ENCODE data around the gene IGF2.

DNA sequence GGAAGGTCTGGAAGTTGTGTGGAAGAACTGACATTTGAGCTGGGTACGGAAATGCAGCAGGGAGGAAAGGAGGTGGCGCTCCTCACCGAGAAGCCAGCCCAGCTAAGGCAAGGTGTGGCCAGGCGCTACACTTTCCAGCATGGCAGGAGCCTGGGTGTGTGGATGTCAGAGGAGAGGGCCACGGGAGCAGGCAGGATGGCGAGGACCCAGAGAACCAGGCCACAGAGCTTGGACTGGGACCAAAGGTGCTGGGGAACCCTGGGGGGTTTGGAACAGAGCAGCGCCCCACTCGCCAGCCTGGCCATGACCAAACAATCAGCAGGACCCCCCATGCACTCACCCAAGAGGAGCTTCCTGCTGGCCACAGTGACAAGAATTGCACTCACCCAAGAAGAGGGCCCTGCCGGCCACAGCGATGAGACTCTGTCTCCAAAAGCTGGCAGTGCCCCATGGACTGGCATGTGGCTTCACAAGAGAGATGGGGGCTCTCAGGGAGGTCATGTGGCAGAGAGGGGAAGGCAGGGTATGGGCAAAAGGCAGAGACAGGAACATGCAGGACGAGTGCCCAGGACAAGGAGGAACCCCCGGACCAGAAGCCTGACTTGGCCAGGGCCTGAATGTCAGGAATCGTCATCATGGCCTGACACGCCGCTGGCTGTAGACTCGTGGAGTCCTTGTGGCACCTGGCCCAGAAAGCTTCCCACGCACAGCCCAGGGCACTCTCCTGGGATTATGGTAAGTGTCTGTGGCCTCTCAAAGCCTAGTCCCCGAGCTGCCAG is 45.4 kb downstream of the IGF2 start:
- TF ChIP-seq, protein P1, sequence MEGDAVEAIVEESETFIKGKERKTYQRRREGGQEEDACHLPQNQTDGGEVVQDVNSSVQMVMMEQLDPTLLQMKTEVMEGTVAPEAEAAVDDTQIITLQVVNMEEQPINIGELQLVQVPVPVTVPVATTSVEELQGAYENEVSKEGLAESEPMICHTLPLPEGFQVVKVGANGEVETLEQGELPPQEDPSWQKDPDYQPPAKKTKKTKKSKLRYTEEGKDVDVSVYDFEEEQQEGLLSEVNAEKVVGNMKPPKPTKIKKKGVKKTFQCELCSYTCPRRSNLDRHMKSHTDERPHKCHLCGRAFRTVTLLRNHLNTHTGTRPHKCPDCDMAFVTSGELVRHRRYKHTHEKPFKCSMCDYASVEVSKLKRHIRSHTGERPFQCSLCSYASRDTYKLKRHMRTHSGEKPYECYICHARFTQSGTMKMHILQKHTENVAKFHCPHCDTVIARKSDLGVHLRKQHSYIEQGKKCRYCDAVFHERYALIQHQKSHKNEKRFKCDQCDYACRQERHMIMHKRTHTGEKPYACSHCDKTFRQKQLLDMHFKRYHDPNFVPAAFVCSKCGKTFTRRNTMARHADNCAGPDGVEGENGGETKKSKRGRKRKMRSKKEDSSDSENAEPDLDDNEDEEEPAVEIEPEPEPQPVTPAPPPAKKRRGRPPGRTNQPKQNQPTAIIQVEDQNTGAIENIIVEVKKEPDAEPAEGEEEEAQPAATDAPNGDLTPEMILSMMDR (IDR thresholded peaks at IDR 0.05): no peak
- no peak for TF ChIP-seq POLR2A (IDR thresholded peaks at IDR 0.05)
